K562 (cell line): ENCODE measurements around the gene SURF6. TPM values are rescaled to one million over a fixed set of nuclear protein-coding genes. Genes with fewer than 3 reads are reported as not detected.

Source experiments
- CREBBP ChIP-seq: IDR thresholded peaks from one replicate; pipeline ENCODE4 v1.6.1; 2012; ENCODE audit warnings: low read depth, mild to moderate bottlenecking, control low read depth, inconsistent platforms, low read length
- E2F6 ChIP-seq, 2 experiments: IDR thresholded peaks; 2 replicates each; pipeline ENCODE4 v1.6.1; 2011; ENCODE audit warnings: borderline replicate concordance in 1 of 2, control low read depth in 1 of 2, low read depth in 1 of 2, low read length in 1 of 2, mild to moderate bottlenecking in 1 of 2, mixed read lengths in 1 of 2, moderate library complexity in 1 of 2; ENCODE audit not compliant: insufficient read depth in 1 of 2, insufficient read length in 1 of 2, poor library complexity in 1 of 2, severe bottlenecking in 1 of 2; ENCODE audit errors: extremely low read depth in 1 of 2
- E2F8 ChIP-seq: fragments of 450-650 bp; IDR thresholded peaks from 2 replicates; pipeline ENCODE4 v1.7.1; 2018; ENCODE audit warnings: mild to moderate bottlenecking, low read depth; ENCODE audit not compliant: partially characterized antibody
- HDAC8 ChIP-seq: fragments of 450-650 bp; IDR thresholded peaks from 2 replicates; pipeline ENCODE4 v1.6.1; 2016; ENCODE audit warnings: mild to moderate bottlenecking, missing genetic modification characterization, moderate library complexity, missing compliant biosample characterization
- KLF16 ChIP-seq: IDR thresholded peaks from 2 replicates; pipeline ENCODE4 v1.6.1; 2016; ENCODE audit warnings: antibody characterized with exemption
- PHF8 ChIP-seq: fragments of 200-600 bp; sonication (generic); IDR thresholded peaks from 2 replicates; pipeline ENCODE4 v1.6.1; 2012; ENCODE audit warnings: mixed run types, mild to moderate bottlenecking, inconsistent platforms, low read length, moderate library complexity, borderline replicate concordance
- STAT6 ChIP-seq: sonication (generic); formaldehyde crosslinking; IDR thresholded peaks from 2 replicates; pipeline ENCODE4 v1.8.1; 2023; ENCODE audit warnings: mild to moderate bottlenecking, missing genetic modification reagents
- ZEB2 ChIP-seq: fragments of 450-650 bp; IDR thresholded peaks from 2 replicates; pipeline ENCODE4 v1.6.1; 2016
- ZNF133 ChIP-seq: fragments of 250-450 bp; sonication (Bioruptor Pico); IDR thresholded peaks from 2 replicates; pipeline ENCODE4 v1.4.0; 2020; ENCODE audit warnings: mild to moderate bottlenecking
- ZNF347 ChIP-seq: fragments of 450-650 bp; formaldehyde crosslinking; IDR thresholded peaks from 2 replicates; pipeline ENCODE4 v1.4.0; 2020; ENCODE audit warnings: low read depth, mild to moderate bottlenecking, moderate library complexity
- ZNF407 ChIP-seq: fragments of 450-650 bp; IDR thresholded peaks from 2 replicates; pipeline ENCODE4 v1.6.1; 2016; ENCODE audit warnings: low read depth
- polyA plus RNA-seq, 8 experiments: library from polyadenylated mRNA; depleted of rRNA in 4 of 8; stranded (reverse) in 5 of 8; unstranded in 3 of 8; fragments of >200 nt; fragmentation: Nextera tagmentation in 2 of 8; fragmentation: Illumina TruSeq in 1 of 8; extraction: Ambion mirVana in 2 of 8; extraction: Trizol in 1 of 8; gene quantifications; 2 replicates each; pipeline versions ENCODE4 v1.2.1 to v1.2.3, GENCODE V29; 2011 to 2014; ENCODE audit warnings: inconsistent platforms in 1 of 8, missing spikeins in 1 of 8
- total RNA-seq, 7 experiments: library from RNA; depleted of rRNA in 6 of 7; stranded (reverse); fragments of >200 nt in 6 of 7; fragmentation: Illumina TruSeq in 2 of 7; extraction: Trizol in 2 of 7; gene quantifications; 2 replicates each; pipeline versions ENCODE4 v1.2.1 to v1.2.3, GENCODE V29; 2011 to 2021; ENCODE audit warnings: low replicate concordance in 1 of 7

Gene SURF6
- total and polyA plus RNA-seq, 9 of the 15 experiments (the other 6 are each of a cell fraction or from before 2014, with no cell fraction given), result 1.4 to 68.3 (median 14.7) TPM

- TF ChIP-seq E2F6 (IDR thresholded peaks at IDR 0.05; ENCODE audit: borderline replicate concordance in 1 of 2, extremely low read depth in 1 of 2, insufficient read depth in 1 of 2, insufficient read length in 1 of 2, low read depth in 1 of 2, low read length in 1 of 2, poor library complexity in 1 of 2, severe bottlenecking in 1 of 2) (peak in 1 of 2 experiments; percentile 9), ZNF407 (no peak), STAT6 (CRISPR knock-in tag) (no peak), ZNF133 (CRISPR knock-in tag) (no peak), E2F8 (no peak), ZEB2 (no peak), HDAC8 (no peak), CREBBP (no peak), PHF8 (peak; percentile 96), KLF16 (no peak), ZNF347 (CRISPR knock-in tag) (no peak)
These were observed 12.2 kb upstream of the SURF6 start, which contains the start of the genes MED22 and RPL7A (continued) for GRCh38 chr9:133347985-133348717.
